Sigmoid colon (tissue), 4 donors: Measurements from ENCODE around the gene OTOA.
"Not testable (repeated sequence)": the region's sequence is repeated elsewhere in the genome, so short reads cannot be mapped to it uniquely, and the experiment has no call there.

Experiments
- POLR2A ChIP-seq, 2 donors: fragments of 450-650 bp; IDR thresholded peaks; one replicate each; pipeline ENCODE4 v1.6.1; 2016; ENCODE audit warnings: antibody characterized with exemption in 2 of 2, mild to moderate bottlenecking in 2 of 2, moderate library complexity in 2 of 2
- POLR2AphosphoS5 ChIP-seq, 4 donors: sonication (generic); formaldehyde crosslinking; IDR thresholded peaks; one replicate each; pipeline ENCODE4 v1.6.1; 2017; ENCODE audit warnings: antibody characterized with exemption in 4 of 4
- TF ChIP-seq, protein P1 (sequence below), 4 experiments: fragments of 450-650 bp in 3 of 4; fragments of 200-600 bp in 1 of 4; IDR thresholded peaks; one replicate each; pipeline ENCODE4 v1.5.1; 2016 to 2019; ENCODE audit warnings: antibody characterized with exemption in 4 of 4, mild to moderate bottlenecking in 3 of 4, moderate library complexity in 2 of 4

DNA sequence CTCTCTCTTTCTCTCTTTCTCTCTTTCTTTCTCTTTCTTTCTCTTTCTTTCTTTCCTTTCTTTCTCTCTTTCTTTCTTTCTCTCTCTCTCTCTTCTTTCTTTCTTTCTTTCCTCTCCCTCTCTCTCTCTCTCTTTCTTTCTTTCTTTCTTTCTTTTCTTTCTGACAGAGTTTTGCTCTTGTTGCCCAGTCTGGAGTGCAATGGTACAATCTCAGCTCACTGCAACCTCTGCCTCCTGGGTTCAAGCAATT is 50.5 kb downstream of the OTOA start:
- TF ChIP-seq POLR2A, POLR2AphosphoS5 (IDR thresholded peaks at IDR 0.05): not testable (repeated sequence)
- TF ChIP-seq, protein P1, sequence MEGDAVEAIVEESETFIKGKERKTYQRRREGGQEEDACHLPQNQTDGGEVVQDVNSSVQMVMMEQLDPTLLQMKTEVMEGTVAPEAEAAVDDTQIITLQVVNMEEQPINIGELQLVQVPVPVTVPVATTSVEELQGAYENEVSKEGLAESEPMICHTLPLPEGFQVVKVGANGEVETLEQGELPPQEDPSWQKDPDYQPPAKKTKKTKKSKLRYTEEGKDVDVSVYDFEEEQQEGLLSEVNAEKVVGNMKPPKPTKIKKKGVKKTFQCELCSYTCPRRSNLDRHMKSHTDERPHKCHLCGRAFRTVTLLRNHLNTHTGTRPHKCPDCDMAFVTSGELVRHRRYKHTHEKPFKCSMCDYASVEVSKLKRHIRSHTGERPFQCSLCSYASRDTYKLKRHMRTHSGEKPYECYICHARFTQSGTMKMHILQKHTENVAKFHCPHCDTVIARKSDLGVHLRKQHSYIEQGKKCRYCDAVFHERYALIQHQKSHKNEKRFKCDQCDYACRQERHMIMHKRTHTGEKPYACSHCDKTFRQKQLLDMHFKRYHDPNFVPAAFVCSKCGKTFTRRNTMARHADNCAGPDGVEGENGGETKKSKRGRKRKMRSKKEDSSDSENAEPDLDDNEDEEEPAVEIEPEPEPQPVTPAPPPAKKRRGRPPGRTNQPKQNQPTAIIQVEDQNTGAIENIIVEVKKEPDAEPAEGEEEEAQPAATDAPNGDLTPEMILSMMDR (IDR thresholded peaks at IDR 0.05) = not testable (repeated sequence)
